CD4-positive, alpha-beta T cell treated with Interleukin-15 for 4 hours (primary cell): ENCODE measurements around the gene SRP72.

Experiments used
- DNase-seq: peaks from one replicate; pipeline ENCODE4 v3.0.0-alpha.2; 2020; ENCODE audit warnings: low spot score

Gene SRP72

DNA sequence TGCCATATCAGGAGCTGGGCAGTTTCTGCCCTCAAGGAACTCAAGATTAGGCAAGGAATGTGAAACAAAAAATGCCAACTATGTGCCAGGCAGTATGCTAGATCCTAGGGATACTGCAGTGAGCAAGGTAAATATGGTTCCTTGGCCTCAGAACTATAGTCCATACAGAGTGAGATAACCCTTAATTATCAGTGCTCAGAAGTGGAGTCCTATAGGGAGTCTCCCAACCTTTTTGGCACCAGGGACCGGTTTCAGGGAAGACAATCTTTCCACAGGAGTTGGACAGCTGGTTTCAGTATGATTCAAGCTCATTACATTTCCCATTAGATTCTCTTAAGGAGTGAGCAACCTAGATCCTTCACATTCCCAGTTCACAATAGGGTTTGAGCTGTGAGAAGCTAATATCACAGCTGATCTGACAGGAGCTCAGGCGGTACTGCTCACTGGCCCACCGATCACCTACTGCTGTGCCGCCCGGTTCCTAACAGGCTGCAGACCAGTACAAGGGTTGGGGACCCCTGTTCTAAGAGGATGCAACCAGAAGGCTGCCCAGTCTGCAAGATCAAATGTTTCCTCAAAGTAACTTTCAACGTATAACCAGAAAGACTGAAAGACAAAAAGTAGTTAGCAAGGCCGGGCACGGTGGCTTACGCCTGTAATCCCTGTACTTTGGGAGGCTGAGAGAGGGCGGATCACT is 1.7 kb upstream of the SRP72 start:
- no peak for DNase-seq

DNA sequence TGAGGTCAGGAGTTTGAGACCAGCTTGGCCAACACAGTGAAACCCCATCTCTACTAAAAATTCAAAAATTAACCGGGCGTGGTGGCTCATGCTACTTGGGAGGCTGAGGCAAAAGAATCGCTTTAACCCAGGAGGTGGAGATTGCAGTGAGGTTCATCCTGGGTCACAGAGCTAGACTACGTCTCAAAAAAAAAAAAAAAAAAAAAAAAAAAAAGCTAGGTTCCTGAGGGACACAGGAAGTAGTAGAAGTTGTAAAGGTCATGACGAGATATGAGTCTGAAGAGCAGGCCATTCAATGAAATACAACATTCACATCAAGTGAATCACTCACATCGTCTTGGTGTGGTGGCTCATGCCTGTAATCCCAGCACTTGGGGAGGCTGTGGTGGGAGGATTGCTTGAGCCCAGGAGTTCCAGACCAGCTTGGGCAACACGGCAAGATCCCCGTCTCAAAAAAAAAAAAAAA is 1.1 kb upstream of the SRP72 start:
- peak; percentile 16 for DNase-seq

DNA sequence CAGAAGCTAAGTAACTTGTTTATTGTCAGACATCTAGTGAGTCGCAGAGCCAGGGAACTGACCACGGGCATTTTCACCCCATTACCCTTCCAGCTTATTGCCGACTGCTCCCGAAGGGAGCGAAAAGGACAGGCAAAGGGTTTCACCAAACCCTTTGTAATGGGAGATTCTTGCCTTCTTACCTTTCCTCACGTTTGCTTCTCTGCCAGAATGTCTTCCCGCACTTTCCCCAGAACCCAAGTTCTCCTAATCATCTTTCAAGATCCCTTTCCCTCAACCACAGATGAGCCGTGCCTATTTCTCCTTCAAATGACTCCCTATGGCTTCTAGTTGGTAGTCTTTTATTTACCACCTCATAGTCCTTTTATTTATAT is 520 bp upstream of the SRP72 start:
- no peak for DNase-seq

DNA sequence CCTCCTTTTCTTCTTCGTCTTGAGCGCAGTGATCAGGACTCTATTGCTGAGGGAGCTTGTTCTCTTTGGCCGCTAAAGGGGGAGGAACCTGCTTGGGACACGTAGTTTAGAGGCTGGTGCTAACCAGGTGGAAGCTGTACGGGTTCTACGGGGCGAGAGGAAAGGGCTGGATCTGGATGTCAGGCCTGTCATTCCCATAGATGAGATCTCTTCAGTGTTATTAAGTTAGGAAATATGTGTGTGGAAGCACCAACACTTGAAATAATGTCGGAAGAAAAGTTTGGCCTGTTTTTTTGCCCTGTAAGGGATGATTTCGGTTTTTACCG is 643 bp downstream of the SRP72 start:
- peak; percentile 30 for DNase-seq

DNA sequence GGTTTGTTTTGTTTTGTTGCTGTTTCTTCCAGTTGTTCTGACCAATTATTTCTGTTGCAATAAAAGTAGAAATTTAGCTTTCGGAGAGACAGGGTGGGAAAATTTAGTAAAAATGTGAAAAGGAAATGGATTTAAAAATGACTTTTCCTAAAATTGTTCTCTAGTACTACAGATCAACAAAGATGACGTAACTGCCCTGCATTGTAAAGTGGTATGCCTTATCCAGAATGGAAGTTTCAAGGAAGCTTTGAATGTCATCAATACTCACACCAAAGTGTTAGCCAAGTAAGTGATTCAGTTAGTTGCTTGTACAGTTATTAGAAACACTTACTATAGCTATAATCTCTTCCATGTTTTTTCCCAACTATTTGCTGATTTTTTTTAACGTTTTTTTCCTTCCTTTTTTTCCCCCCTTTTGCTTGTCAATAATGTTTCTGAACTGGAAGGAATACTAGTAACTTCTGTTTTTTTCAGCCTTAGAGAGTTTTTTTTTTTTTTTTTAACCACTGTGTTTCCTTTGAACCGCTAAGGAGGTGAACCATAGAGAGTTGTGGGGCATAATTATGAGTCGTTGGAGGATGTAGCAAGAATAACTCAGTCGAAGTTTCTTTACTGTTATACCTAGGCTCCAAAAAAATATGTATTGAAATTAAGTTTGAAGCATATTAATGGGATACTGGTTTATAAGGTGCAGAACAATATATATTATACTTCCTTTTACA is 2.2 kb downstream of the SRP72 start:
- no peak for DNase-seq

DNA sequence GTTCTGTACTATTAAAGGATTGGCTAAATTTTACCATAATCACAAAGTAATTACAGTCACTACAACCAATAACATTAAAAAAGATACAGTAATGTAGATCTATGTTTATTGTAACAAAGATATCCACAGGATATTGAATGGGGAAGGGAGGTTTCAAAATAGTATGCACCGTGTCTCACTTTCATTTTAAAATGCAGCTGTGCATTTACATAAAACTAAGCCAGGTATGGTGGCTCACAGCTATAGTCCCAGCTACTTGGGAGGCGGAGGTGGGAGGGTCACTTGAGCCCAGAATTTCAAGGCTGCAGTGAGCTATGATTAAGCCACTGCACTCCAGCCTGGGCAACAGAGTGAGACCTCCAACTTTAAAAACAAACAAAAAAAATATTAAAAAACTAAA is 8.5 kb downstream of the SRP72 start:
- DNase-seq = no peak

DNA sequence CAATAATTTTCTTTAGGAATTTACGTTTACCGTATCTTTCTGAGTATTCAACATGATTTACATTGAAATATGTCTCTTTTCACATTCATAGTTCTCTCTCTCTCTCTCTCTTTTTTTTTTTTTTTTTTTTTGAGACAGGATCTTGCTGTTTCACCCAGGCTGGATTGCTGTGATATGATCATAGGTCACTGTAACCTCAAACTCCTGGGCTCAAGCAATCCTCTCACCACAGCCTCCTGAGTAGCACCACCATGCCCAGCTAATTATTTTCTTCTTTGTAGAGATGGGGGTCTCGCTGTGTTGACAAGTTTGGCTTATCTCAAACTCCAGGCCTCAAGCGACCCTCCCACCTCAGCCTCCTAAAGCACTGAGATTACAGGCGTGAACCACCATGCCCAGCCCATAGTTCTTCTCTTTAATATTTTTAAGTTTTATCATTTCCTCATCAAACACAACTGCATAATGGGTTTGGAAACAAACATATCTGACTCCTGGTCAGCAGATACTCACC is 9.8 kb downstream of the SRP72 start:
- DNase-seq = no peak

DNA sequence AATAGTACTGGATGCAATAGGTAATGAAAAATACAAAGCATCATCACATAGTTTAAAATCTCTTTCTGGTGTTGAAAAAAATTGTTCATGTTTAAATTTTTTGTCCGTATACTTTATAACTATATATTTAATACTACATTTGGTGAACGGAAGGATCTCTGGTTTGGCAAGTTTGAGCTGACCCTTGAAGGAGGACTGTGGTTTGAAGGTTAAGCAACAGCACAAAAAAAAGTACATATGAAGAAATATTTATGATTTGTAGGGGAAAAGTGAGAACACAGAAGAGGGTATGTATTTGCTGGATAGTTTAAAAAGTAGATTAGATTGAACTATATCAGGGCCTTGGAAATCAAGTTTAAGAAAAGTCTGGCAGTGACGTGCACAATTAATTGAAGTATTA is 13.3 kb downstream of the SRP72 start:
- no peak for DNase-seq

DNA sequence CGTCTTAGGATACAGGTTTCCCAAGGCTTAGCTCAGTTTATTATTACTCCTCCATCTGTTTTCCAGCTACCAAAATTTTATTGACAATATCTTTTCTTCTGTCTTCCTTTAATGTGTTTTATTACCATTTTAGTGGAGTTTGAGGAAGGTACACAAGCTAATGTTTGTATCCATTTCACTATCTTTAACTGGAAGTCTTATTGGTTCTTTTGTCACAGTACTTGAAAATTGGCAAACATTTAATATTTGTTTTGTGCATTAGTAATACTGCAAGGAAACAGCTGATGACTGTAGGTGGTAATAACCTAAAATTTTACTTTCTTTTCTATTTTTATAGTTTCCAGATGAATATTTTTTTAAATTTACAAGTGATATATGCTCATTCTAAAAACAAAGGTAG is 28.8 kb downstream of the SRP72 start:
- DNase-seq = no peak

DNA sequence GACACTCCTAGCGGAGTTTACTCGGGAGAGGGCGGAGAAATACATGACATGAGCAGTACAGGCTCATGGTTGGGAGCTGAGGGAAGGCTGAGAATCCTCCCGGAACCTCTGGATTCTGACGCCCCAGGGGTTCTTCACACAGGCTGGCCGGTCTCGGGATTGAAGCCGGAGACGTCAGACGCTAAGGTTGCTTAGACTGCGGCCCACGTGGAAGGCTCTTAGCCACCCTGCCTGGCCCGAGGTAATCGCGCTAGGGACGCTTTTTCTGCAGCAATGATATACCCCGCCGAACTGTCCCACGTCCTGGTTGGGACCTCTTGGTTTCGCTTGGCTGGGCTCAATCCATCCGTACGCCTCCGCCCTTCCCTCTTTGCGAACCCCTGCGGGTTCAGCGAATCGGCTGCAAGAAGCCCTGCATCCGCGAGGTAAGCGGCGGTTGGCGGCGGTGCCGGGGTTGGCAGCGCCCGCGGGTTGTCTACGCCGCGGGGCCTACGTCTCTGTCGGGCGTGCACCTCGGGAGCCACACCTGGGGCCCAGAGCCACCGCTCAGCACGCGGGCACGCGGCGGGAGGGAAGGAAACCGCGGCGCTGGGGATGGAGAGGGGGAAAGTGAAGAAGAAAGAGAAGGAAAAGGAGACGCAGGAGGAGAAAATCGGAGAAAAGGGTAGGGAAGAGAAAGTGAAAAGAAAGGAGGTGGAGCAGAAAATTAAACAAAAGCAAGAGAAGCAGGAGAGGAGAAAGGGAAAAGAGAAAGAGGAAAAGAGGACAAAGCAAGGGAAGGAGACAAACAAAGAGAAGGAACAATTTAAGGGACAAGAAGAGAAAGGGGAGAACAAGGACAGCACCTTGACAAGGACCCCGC is 38.1 kb downstream of the SRP72 start, which contains the start of gene ARL9:
Gene ARL9, plus strand, starts transcription at position 523 of the 862 bp plus-strand sequence. Its CDS starts 72 bp downstream, at position 595.
- DNase-seq = peak; percentile 53

DNA sequence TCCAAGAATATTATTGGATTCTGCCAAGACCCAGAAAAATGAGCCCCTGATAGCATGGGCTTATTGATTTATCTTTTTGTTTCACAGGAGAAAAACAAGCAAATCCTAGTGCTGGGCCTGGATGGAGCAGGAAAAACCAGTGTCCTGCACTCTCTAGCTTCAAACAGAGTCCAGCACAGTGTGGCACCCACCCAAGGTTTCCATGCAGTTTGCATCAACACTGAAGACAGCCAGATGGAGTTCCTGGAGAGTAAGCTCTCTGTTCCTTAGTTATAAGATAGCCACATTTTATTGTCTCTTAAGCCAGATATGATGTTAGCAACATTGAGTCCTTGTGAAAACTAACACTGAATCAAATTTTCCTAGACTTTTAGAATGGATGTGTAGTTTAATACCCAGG is 43.7 kb downstream of the SRP72 start:
- DNase-seq = no peak

DNA sequence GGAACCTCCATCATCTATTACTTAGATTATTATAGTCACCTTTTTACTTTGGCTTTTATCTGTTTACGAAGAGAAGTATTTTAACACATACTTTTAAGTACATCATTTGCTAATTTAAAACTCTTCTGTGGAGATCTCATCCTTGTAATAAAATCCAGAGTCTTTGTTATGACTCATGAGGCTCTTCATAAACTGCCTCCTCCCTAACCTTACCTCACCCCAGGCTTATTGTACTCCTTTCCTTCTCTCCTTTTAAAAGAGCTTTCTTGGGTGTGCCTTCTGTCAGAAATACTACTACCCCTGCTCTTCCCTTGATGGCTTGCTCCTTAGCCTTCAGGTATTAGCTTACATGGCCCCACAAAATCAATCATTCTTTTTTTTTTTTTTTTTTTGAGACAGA is 44.7 kb downstream of the SRP72 start:
- DNase-seq = no peak

DNA sequence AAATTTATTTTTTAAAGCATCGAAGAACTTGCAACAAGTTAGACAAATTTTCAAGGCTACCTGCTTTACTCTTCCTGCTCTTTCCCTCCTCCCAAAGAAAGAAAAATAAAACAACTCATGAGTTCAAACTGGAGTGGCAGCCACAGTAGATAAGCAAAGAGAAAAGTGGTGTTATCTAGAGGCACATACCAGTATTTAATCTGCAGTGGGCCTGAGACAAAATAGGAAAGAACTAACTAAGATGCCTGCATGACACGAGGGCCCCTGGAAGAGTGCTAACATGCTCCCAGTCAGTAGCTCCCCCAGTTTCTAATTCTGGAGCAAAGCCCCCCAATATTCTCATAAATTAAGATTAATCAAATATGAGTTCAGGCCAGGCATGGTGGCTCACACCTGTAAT is 46.1 kb downstream of the SRP72 start:
- no peak for DNase-seq

DNA sequence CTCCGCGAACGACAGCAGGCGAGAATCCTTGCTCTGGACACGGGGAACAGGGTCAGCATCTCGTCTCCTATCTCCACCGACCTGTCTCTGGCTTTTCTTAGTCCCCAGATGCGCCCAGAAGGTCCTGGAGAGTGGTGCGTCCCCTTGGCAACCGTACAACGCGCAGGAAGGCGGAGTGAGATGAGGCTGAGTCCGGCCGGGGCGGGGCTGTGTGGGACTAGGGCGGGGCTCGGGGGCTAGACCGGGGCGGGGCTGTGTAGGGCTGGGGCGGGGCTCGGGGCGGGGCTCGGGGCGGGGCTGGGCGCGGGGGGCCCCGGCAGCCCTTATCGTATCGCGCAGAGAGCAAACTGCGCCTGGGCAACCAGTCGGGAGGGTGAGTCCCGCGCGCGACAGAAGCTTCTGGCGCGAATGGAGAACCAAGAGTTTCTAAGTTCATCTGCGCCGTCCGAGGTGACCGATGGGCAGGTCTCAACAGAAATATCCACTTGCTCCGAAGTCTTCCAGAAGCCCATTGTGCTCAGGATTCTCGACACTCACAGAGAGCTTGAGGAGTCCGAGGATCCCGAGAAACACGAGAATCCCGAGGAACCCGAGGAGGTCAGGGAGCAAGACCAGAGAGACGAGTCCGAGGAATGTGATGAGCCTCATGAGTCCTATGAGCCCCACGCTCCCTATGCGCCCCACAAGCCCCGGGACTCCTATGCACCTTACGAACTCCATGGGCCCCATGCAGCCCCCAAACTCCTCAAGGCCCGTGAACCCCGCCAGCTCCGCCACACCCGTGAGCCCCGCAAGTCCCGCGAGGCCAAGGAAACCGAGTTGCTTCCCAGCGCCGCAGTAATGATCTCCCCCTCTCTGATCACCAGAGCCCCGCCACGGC is 63.1 kb downstream of the SRP72 start:
- peak; percentile 76 for DNase-seq

DNA sequence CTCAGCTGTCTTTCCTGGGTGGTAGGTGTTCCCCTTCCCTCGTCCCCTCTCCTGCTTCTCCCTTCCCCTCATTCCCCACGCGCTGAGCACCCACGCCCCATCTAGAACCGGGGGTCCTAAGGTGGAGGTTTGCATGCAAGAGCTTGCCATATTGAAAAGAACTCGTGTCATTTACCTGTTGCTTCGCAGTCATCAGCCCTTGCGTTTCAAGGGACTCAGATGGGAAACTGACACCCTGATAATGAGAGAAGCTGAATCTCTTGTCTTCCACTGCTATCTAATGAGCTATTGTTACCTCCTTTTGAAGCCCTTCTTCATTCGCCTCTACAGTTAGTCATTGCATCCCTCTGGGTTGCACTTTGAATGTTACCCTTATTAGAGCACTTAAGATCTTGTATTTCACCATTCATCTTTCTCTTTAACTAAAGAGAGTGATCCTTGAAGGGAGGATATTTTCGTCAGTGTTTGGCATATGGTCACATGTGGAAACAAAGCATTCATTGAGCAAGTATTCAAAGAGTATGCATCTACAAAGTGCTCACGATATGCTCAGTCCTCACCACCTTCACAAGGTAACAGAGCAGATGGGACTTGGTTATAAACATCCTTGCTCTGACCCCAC is 63.8 kb downstream of the SRP72 start:
- DNase-seq = no peak

DNA sequence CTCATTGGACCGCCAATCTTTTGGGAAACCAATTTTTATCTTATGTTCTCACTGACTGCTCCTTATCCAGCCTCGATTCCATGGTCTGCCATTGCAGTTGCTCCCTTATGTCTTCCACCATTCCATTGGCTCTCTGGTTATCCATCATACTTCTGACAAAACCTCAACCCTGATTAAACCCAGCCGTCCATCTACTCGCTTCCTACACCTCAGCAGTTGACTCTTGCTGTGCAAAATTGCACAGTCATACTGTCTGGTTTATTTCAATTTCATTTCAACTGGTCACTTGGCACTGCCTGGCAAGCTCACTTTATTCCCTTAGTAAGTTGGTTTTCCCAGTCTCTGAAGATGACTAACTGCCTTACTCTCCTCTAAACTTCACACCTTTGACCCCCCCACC is 64.4 kb downstream of the SRP72 start:
- DNase-seq = no peak

DNA sequence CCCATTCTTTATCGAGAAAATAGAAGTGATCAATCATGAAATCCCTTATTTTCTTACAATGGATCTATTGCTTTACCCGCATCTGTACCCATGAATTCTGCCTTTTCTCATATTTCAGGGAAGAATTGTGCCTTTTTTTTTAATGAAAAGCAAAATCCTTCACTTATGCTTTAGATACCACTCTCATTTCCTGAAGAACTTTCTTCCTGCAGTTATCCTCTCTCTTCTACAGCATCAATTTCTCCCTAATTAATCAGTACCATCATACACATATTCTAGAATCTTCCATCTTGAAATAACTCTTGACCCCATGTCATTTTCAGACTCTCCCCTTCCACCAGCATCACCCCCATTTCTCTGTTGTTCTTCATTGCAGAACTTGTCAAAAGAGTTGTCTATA is 64.8 kb downstream of the SRP72 start:
- DNase-seq = no peak

DNA sequence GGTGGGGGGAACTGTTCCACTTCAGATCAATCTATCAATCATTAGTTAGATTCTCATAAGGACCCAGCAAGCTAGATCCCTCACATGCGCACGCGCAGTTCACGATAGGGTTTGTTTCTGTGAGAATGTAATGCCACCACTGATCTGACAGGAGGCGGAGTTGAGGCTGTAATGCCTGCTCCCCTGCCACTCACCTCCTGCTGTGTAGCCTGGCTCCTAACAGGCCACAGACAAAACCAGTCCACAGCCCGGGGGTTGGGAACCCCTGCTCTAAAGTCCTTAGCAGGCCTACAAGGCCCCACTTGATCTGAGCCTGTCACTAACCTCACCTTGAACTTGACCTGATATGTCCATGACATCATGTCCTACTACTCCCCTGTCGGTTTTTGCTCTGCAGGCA is 68.5 kb downstream of the SRP72 start:
- no peak for DNase-seq

DNA sequence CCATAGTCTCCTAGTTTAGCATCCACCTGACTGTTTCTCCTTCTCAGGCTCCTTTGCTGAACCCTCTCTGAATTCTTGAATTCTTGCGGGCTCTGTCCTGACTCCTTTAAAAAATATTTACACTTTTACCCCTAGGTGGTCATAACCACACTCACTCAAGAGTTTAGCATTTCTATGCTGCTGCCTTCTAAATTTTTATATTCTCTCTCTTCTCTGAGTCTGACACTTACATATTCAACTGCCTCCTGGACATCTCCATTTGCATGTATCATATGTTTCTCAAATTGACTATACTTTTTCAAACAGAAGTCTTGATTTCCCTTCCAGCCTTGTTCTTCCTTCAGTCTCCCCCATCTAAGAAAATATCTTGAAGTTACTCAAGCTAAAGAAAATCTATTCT is 69.7 kb downstream of the SRP72 start:
- DNase-seq = no peak

DNA sequence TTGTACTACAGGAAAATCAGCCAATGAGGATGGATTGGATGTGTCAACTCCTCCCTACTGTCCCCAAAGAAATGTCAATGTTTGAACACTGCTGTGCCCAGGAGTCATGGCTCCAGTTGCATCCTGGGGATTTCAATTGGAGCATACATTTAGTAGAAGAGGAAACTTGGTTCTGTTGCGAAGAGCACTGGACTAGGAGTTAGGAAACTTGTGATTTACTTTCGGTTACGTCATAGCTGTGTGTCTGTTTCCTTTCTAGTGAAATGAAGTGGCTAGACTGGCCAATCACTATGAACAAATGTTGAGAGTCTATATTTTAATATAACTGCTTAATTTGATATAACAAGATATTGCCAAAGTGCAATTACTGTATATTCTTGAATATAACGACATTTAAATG is 73.4 kb downstream of the SRP72 start:
- DNase-seq = no peak

DNA sequence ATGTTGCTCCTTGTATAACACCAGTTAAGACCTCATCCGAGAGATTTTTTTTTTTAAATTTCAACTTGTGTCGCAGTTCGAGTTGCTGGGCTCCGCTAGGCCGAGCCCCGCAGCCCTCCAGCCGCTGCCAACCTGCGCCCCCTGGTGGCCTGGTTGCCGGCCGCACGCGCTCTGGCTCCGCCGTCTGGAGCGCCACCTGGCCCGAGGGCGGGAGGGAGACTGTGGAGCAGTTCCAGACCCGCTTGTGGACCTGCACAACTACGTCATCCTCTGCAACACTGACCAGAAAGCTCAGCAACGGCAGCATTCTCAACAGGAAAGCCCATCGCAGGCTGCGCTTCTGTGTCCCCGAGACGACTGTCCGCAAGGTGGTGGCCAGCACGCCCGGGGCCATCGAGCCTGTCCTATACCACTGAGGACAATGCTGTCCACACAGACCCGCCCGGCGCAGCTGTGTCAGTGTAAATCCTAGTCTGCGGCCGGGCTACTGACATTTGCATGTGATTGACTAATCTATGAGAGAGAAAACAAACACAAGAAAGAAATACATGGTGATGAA is 77.2 kb downstream of the SRP72 start:
- peak; percentile 86 for DNase-seq
